ENCODE measurements around the gene FOCAD. TPM values are rescaled to one million over a fixed set of nuclear protein-coding genes. Genes with fewer than 3 reads are reported as not detected.

FOCAD gene, protein sequence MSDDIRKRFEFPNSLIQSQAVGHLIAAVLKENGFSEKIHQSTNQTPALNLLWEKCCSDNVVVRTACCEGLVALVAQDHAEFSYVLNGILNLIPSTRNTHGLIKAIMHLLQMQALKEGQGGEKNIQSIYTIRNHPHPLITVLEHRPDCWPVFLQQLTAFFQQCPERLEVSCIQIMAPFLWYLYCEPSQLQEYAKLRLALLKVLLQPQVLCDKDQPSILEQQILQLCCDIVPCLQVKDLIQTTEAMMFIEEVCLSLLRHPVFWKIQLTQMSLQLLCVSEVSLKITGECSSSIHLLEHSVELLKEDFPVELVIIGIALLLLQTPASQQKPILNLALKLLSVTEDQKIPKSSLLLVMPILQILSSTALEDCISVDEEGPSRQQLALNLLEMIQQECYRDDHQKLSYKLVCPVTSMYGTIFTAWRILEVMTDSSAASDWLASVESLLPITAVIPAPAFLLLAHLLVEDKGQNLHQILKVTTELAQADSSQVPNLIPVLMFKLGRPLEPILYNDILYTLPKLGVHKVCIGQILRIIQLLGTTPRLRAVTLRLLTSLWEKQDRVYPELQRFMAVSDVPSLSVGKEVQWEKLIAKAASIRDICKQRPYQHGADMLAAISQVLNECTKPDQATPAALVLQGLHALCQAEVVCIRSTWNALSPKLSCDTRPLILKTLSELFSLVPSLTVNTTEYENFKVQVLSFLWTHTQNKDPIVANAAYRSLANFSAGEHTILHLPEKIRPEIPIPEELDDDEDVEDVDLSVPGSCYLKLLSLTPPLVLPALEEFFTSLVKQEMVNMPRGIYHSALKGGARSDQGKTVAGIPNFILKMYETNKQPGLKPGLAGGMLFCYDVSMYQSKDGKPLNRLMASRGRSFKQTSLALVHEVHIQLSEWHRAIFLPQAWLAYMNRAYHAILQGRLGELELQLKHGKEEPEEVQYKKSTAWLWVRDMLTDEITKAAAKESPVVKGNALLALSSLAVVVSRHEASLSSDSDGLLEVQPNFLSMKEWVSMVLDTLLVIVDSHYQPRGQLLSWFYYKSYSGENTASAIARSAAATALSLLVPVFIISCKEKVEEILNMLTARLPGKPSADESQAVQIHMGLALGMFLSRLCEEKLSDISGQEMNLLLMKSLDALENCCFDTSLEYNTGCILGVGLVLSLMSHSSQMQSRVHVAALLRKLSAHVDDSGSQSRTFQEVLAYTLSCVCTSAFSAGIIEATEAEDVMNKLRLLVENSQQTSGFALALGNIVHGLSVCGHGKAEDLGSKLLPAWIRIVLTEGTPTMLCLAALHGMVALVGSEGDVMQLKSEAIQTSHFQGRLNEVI (N-terminal part only)
- total RNA-seq: 10 to 100 TPM; 25.6 to 41.3 (median 33.3) TPM
- polyA plus RNA-seq: 10 to 100 TPM; 11.7 to 16.7 TPM
- long read RNA-seq, donor 1, full-length matches to known transcripts: 3 of 129 reads
- long read RNA-seq, donor 1, partial matches to known transcripts: 107 of 129 reads
- long read RNA-seq, donor 1, other reads (novel, unspliced or antisense): 19 of 129 reads
- long read RNA-seq, donor 2, full-length matches to known transcripts: 5 of 168 reads
- long read RNA-seq, donor 2, partial matches to known transcripts: 139 of 168 reads
- long read RNA-seq, donor 2, other reads (novel, unspliced or antisense): 24 of 168 reads
- long read RNA-seq, donor 3, full-length matches to known transcripts: 6 of 738 reads
- long read RNA-seq, donor 3, partial matches to known transcripts: 666 of 738 reads
- long read RNA-seq, donor 3, other reads (novel, unspliced or antisense): 66 of 738 reads

DNA sequence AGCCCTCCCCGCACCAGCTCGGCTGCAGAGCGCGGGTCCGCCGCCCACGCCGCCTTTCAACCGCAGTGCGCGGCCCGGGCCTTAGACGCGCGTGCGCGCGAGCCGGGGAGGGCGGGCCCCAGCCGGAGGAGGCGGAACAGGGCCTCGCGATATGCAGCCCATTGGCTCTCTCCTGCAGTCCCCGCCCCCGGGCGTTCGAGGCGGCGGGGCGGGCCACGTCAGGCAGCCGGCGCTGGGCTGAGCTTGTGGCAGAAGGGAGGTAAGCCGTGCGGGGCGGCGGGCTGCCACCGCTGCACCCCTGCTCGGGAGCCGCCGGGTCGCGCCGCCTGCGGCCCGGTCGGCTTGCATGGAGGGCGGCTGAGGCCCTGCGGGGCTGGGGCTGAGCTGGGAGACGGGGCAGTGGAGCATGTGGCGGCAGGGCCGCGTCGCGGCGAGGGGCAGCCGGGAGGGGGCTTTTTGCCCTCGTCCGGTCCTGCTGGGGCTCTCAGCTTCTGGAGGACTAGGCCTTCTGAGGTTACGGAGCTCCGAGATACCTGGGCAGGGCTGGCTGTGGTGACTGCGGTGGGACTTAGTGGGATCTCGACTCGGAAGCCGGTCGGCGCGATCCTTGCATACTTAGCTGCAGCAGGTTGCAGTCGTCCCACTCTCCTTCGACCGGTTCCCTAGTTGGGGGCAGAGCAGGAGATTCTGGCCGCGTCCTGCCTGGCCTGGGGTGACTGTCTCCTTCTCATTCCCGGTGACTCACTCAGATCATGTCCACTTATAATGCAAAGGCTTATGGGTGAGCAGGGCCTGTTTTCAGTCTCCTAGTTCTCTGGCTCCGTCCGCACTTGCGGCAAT lies at the start of gene FOCAD:
Gene FOCAD, plus strand, starts transcription at position 225 of the 840 bp plus-strand sequence. CDS start 31,095 bp downstream, outside the sequence.
- H3K9me3 ChIP-seq: no peaks in the 10 kb centered on the region
- WGBS, 2 donors: 0 to 1% methylated on average over 72 to 78 of the region's 78 CpGs
- DNase-seq (peak; percentile 94 to 97), ATAC-seq (peak; percentile 98 to 100 (median 99))
- H3K4me1 ChIP-seq: peaks cover 3 to 56% (median 28%) of the 10 kb centered on the region in 9 donors
- TF ChIP-seq, protein P1, sequence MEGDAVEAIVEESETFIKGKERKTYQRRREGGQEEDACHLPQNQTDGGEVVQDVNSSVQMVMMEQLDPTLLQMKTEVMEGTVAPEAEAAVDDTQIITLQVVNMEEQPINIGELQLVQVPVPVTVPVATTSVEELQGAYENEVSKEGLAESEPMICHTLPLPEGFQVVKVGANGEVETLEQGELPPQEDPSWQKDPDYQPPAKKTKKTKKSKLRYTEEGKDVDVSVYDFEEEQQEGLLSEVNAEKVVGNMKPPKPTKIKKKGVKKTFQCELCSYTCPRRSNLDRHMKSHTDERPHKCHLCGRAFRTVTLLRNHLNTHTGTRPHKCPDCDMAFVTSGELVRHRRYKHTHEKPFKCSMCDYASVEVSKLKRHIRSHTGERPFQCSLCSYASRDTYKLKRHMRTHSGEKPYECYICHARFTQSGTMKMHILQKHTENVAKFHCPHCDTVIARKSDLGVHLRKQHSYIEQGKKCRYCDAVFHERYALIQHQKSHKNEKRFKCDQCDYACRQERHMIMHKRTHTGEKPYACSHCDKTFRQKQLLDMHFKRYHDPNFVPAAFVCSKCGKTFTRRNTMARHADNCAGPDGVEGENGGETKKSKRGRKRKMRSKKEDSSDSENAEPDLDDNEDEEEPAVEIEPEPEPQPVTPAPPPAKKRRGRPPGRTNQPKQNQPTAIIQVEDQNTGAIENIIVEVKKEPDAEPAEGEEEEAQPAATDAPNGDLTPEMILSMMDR (IDR thresholded peaks at IDR 0.05): peak in 2 of 9 donors; percentile 8 to 19
- peak within 1 kb of the TSS; percentile 89 to 99 (median 96) for H3K27ac ChIP-seq
- peak within 1 kb of the TSS; percentile 77 to 99 (median 90) for H3K4me3 ChIP-seq
- no peaks in the 10 kb centered on the region for H3K27me3 ChIP-seq
- intact Hi-C loops (cut with DNase I): loop anchor here in 5 of 10 donors (2.0 to 10.0 kb wide), 5 partner anchors 59 to 329 kb away; partner anchors contain the start of gene MLLT3 (in 3 of the 5)
- H3K36me3 ChIP-seq: no peaks in the 10 kb centered on the region

DNA sequence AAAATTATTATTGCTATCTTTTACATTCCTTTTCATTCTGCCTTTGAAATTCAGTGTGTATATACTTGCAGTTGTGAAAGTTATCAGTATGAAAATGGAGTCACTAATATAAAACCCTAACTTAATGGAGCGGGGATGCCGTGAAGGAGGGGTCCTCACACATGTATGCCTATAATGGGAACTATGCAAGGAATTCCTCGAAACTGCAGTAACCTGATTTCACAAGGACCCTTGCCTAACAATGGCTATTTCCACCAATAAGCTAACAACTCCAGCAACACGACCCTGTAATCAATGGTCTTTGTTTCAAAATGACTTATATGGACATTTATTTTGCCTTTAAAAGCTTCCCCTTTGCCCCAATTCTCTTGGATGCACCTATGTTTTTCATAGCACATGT lies 49.2 kb upstream of the FOCAD start:
- DNase-seq (no peak), ATAC-seq (no peak)
- TF ChIP-seq, protein P1 (IDR thresholded peaks at IDR 0.05): no peak
- no peaks in the 10 kb centered on the region for H3K9me3 ChIP-seq
- no peaks in the 10 kb centered on the region for H3K36me3 ChIP-seq
- intact Hi-C loops (cut with DNase I): no loop called here
- no peaks in the 10 kb centered on the region for H3K27me3 ChIP-seq
- no peaks in the 10 kb centered on the region for H3K4me1 ChIP-seq
- WGBS, 2 donors: 79 to 82% methylated on average over 4 of the region's 4 CpGs
- H3K4me3 ChIP-seq: no peak overlapping the region
- H3K27ac ChIP-seq: no peak overlapping the region

DNA sequence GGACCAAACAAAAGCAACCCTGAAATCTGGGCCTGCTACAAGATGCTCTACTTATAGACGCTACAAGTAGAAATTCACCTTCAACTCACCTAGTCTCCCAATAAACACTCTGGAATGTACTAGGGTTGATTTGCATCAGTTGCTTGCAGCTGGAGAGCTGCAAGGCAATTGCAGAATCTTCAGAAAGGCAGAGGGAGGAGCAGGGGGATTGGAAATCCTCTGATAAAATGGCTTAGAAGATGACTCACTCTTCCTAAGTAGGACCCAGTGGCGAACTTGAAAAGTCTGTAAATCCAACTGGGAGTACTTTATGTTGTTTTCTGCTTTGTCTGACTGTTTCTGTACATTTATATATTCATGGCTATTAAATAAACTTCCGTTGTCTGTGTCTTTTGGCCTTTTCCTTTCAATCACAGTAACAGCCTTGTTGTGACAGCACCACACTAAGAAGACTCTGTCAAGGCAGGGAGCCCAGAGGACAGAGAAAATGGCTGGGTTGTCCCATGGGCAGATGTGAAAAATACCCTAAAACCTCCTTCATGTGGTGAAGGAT lies 47.1 kb upstream of the FOCAD start:
- Histone ChIP-seq H3K4me3 (no peak overlapping the region), H3K27ac (no peak overlapping the region), H3K4me1 (peaks cover 0 to 4% (median 0%) of the 10 kb centered on the region in 9 donors), H3K9me3 (no peaks in the 10 kb centered on the region), H3K27me3 (no peaks in the 10 kb centered on the region), H3K36me3 (no peaks in the 10 kb centered on the region)
- WGBS, 2 donors: 81 to 87% methylated on average over 3 of the region's 3 CpGs
- no peak for DNase-seq
- no peak for ATAC-seq
- intact Hi-C loops (cut with DNase I): no loop called here
- TF ChIP-seq, protein P1 (IDR thresholded peaks at IDR 0.05): no peak

All from heart right ventricle (tissue), 16 donors.